Astrocyte of the spinal cord (primary cell): ENCODE results near the gene CCNYL1.
"Not testable (repeated sequence)": the region's sequence is repeated elsewhere in the genome, so short reads cannot be mapped to it uniquely, and the experiment has no call there.

Experiments used
- DNase-seq: peaks from one replicate; pipeline ENCODE4 v3.0.0; 2011; ENCODE audit warnings: low read depth, low spot score
- H3K4me3 ChIP-seq: 2 replicates; pipeline ENCODE4 v1.5.1; 2011; ENCODE audit warnings: low read depth, mild to moderate bottlenecking, low read length, moderate library complexity
- CTCF ChIP-seq: IDR thresholded peaks from 2 replicates; pipeline ENCODE4 v1.5.1; 2012; ENCODE audit warnings: low read depth, mild to moderate bottlenecking, low read length, inconsistent platforms
- in situ Hi-C: cut with HindIII; loops from 2 replicates; pipeline ENCODE4 v1.10.0; 2017; ENCODE audit warnings: low sequenced_read_pairs

Gene CCNYL1

GRCh38 chr2:207734264-207734635 lies 22.8 kb downstream of the CCNYL1 start:
- peak; percentile 67 for TF ChIP-seq CTCF
- DNase-seq, result peak; percentile 46
- in situ Hi-C loops, result no loop called here
- no peak overlapping the region for H3K4me3 ChIP-seq

- DNase-seq, result no peak
- no peak overlapping the region for H3K4me3 ChIP-seq
- TF ChIP-seq CTCF, result no peak
- in situ Hi-C loops, result no loop called here
These were observed 23.4 kb downstream of the CCNYL1 start for GRCh38 chr2:207734636-207735512.

- in situ Hi-C loops, H3K4me3 ChIP-seq, DNase-seq: not testable (repeated sequence)
These were observed 24.0 kb downstream of the CCNYL1 start for GRCh38 chr2:207735513-207735859.

GRCh38 chr2:207743514-207743913 lies 32.1 kb downstream of the CCNYL1 start:
- in situ Hi-C loops, result no loop called here
- no peak overlapping the region for H3K4me3 ChIP-seq
- TF ChIP-seq CTCF, result no peak
- DNase-seq, result no peak

- H3K4me3 ChIP-seq, result no peak overlapping the region
- DNase-seq, result no peak
- in situ Hi-C loops, result no loop called here
- no peak for TF ChIP-seq CTCF
These were observed 32.6 kb downstream of the CCNYL1 start for GRCh38 chr2:207744050-207744449.

GRCh38 chr2:207744451-207744850 lies 33.0 kb downstream of the CCNYL1 start:
- TF ChIP-seq CTCF, result no peak
- H3K4me3 ChIP-seq, result no peak overlapping the region
- no peak for DNase-seq
- in situ Hi-C loops, result no loop called here

GRCh38 chr2:207746131-207746530 lies 34.7 kb downstream of the CCNYL1 start:
- TF ChIP-seq CTCF, result peak; percentile 94
- DNase-seq, result peak; percentile 74
- in situ Hi-C loops, result no loop called here
- H3K4me3 ChIP-seq, result no peak overlapping the region
